Measurements from ENCODE around the gene TBC1D1. TPM values are rescaled to one million over a fixed set of nuclear protein-coding genes. Genes with fewer than 3 reads are reported as not detected.

TBC1D1 gene
- total and polyA plus RNA-seq, 2 donors (not counting 3 experiments of a cell fraction or from before 2014, with no cell fraction given) = 63.5 to 116 TPM

GRCh38 chr4:37966044-37966443 is 75.2 kb downstream of the TBC1D1 start:
- Histone ChIP-seq H3K79me2 (ENCODE audit: control insufficient read depth, insufficient read depth, low read length) (no peaks in the 10 kb centered on the region), H3K36me3 (ENCODE audit: control insufficient read depth in 2 of 2, extremely low read depth in 1 of 2, insufficient read depth in 2 of 2, low read length in 2 of 2) (no peaks in the 10 kb centered on the region), H2AFZ (ENCODE audit: low read depth, low read length) (no peak overlapping the region), H3K9me3 (replicated peaks; ENCODE audit: control insufficient read depth, insufficient read depth, low read length) (no peaks in the 10 kb centered on the region), H4K20me1 (replicated peaks; ENCODE audit: control insufficient read depth, extremely low read depth, insufficient read depth, low read length) (no peaks in the 10 kb centered on the region), H3K4me2 (ENCODE audit: insufficient read depth, low read length) (no peak overlapping the region), H3K9me1 (replicated peaks; ENCODE audit: control insufficient read depth, extremely low read depth, insufficient read depth, low read length) (no peaks in the 10 kb centered on the region), H3K9ac (replicated peaks; ENCODE audit: extremely low read depth, insufficient read depth, low read length) (no peak overlapping the region), H3K27ac (ENCODE audit: insufficient read depth, low read depth, low read length) (no peak overlapping the region), H3K27me3 (ENCODE audit: control insufficient read depth in 2 of 2, insufficient read depth in 2 of 2, low read length in 2 of 2) (no peaks in the 10 kb centered on the region), H3K4me1 (ENCODE audit: control insufficient read depth, extremely low read depth, insufficient read depth, low read length) (no peaks in the 10 kb centered on the region), H3K4me3 (replicated peaks in 1 of 3; ENCODE audit: insufficient read depth in 1 of 3, low read depth in 1 of 3, low read length in 3 of 3) (no peak overlapping the region)
- BruUV-seq (replicated peaks) = no TSS peak
- ChIA-PET POLR2A (no interaction called here), CTCF (interaction anchor here (1.0 to 2.6 kb wide), 5 partner anchors 9 to 513 kb away, joined by 3 to 17 read pairs (median 3); a partner anchor contains a TSS)
- dilution Hi-C loops (cut with MboI; ENCODE audit: extremely low pct_ligation_motif_present, low sequenced_read_pairs) (no loop called here), intact Hi-C loops (cut with micrococcal nuclease) (no loop called here)
- FAIRE-seq (no peak), DNase-seq (ENCODE audit: low read depth, low spot score) (no peak)
- no peak for TF ChIP-seq CTCF (IDR thresholded peaks at IDR 0.05; ENCODE audit: extremely low read depth in 1 of 2, insufficient read depth in 1 of 2, low read depth in 1 of 2, low read length in 2 of 2)
- no peak for TF ChIP-seq JUN (IDR thresholded peaks at IDR 0.05; ENCODE audit: borderline replicate concordance, insufficient read depth, insufficient read length, low read depth)
- TF ChIP-seq POLR2AphosphoS5 (IDR thresholded peaks at IDR 0.05; ENCODE audit: insufficient read depth, low read depth, low read length) = no peak
- no peak for TF ChIP-seq MAX (IDR thresholded peaks at IDR 0.05; ENCODE audit: insufficient read depth, insufficient read length)
- no peak for TF ChIP-seq FOS (IDR thresholded peaks at IDR 0.05; ENCODE audit: borderline replicate concordance, insufficient read depth, low read length)
- TF ChIP-seq EZH2 (IDR thresholded peaks at IDR 0.05; ENCODE audit: borderline replicate concordance, low read depth, low read length, severe bottlenecking) = no peak
- TF ChIP-seq POLR2A (IDR thresholded peaks at IDR 0.05; ENCODE audit: low read depth, low read length) = no peak
- no peak for TF ChIP-seq MYC (IDR thresholded peaks at IDR 0.05; ENCODE audit: low read depth, low read length)
- no peak for TF ChIP-seq GATA2 (IDR thresholded peaks at IDR 0.05; ENCODE audit: insufficient read depth, insufficient read length, low read depth, low read length)

All from endothelial cell of umbilical vein (primary cell).